Measurements from ENCODE around the gene MED26.
"Not testable (repeated sequence)": the region's sequence is repeated elsewhere in the genome, so short reads cannot be mapped to it uniquely, and the experiment has no call there.

Gene MED26, protein sequence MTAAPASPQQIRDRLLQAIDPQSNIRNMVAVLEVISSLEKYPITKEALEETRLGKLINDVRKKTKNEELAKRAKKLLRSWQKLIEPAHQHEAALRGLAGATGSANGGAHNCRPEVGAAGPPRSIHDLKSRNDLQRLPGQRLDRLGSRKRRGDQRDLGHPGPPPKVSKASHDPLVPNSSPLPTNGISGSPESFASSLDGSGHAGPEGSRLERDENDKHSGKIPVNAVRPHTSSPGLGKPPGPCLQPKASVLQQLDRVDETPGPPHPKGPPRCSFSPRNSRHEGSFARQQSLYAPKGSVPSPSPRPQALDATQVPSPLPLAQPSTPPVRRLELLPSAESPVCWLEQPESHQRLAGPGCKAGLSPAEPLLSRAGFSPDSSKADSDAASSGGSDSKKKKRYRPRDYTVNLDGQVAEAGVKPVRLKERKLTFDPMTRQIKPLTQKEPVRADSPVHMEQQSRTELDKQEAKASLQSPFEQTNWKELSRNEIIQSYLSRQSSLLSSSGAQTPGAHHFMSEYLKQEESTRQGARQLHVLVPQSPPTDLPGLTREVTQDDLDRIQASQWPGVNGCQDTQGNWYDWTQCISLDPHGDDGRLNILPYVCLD

DNA sequence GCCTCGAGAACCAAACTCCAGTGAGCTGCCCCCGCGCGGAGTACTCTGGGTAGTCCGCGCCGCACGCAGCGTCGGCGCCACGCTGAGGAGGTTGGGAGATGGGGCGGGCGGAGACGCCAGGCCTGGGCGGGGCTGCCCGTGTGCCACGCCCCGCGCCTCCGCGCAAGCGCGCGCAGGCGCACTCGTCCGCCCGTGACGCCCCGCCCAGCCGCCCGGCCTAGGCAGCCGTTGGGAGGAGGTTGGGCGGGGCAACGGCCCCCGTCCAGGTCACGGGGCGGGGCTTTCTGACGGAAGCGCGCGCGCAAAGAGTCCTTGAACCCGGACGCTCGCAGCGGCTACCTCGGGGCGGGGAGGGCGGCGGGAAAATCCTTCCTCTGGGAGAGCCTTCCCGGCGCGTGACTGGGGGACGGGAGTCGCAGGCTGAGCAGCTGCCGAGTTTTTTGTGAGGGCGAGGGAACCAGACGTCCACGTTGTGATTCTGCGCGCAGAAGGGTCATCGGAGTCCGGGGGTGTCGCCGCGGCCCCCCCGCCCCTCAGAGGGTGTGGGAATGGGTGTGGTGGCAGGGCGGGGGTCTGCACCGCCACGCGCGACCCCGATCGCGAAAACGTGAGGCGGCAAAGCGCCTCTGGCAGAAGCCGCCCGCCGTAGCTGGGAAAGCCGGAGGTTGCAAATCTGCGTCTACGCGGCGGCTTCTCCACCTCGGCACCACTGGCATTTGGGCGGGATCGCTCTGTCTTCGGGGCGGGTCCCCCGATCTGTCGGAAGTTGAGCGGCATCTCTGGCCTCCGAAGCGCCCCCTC, at the start of gene MED26:
Gene MED26 (minus strand): TSS at position 22 of the 801 bp plus-strand sequence. CDS start 261 bp downstream, outside the sequence.
- peak; percentile 89 to 96 for DNase-seq (ENCODE audit: low read depth in 2 of 2)

DNA sequence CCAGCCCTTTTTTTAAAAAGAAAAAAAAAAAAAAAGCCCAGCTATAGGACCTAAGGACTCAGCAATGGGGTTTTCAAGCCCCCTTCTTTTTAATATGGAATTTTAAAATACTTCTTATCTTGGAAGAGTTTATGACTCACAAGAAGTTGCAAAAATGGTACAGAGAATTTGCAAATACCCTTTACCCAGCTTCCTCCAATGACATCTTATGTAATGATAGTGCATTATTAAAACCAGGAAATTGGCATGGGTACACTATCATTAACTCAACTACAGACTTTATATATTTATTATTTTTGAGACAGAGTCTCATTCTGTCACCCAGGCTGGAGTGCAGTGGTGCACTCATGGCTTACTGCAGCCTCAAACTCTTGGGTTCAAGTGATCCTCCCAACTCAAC, 49.1 kb upstream of the MED26 start:
- DNase-seq (ENCODE audit: low read depth in 2 of 2) = no peak

DNA sequence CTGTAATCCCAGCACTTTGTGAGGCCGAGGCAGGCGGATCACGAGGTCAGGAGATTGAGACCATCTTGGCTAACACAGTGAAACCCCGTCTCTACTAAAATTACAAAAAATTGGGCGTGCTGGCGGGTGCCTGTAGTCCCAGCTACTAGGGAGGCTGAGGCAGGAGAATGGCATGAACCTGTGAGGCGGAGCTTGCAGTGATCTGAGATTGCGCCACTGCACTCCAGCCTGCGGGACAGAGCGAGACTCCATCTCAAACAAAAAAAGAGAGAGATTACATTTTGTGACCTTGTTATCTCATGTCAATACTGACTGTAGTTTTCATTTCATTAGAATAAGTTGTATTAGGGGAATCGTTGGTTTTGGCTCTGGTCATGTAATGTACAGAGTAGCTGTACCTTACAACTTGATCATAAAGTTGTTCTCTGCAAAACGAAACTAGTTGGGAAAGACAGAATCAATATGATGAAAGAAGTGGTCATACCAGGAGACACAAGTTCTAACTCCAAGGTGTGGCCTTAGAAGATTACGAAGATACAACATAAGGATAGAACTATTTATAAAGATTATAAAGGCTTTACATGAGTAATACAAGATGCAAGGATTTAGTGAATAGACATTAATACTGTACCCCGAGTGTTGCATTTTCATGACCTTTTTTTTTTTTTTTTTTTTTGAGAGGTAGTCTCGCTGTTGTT, 48.2 kb upstream of the MED26 start:
- no peak for DNase-seq (ENCODE audit: low read depth in 2 of 2)

DNA sequence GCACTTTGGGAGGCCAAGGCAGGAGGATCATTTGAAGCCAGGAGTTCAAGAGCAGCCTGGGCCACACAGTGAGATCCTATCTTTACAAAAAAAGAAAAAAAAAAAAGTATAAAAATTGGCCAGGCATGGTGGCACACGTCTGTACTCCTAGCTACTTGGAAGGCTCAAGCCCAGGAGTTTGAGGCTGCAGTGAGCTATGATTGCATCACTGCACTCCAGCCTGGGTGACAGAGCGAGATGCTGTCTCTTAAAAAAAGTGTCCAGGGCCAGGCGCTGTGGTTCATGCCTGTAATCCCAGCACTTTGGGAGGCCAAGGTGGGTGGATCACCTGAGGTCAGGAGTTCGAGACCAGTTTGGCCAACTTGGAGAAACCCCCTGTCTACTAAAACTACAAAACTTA, 45.8 kb upstream of the MED26 start:
- not testable (repeated sequence) for DNase-seq (ENCODE audit: low read depth in 2 of 2)

DNA sequence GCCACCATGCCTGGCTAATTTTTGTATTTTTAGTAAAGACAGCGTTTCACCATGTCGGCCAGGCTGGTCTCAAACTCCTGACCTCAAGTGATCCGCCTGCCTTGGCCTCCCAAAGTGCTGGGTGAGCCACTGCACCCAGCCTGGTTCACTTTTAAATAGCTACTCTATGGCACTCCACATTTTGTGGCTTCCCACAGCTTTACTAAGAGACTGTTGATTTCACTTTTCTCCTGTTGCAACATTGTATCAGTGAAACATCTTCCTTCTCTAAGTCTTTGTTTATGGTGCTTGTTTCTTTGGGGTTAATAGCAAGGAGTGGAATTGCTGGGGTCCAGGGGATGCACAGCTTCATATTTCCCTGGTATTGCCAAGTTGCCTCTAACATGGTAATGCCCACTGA, 45.2 kb upstream of the MED26 start:
- DNase-seq (ENCODE audit: low read depth in 2 of 2) = no peak

DNA sequence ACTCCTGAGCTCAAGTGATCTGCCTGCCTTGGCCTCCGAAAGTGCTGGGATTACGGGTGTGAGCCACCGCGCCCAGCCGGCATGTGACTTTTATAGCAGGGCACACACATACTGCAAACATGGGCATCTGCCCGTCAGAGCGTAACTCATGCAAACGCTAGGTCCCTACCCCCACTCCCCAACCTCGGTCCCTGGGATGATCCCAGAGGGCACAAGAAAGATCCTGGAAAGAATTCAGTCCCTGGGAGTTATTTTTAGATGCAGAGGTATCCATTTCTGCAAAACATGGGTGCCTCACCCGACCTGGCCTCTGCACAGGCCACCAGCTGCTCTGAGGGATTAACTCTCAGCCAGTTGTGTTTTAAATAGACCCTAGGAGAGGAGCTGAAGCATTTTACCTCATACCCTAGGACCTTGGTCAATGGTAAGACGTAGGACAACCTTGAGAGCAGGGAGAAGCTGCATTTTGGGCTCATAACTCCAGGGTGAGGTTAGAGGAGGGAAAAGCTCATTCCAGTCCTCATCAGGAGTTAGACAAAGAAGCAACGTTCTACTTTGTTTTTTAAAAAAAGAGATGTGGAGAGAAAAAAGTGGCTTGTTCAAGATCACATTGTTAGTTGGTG, 43.8 kb upstream of the MED26 start:
- DNase-seq (ENCODE audit: low read depth in 2 of 2) = no peak

DNA sequence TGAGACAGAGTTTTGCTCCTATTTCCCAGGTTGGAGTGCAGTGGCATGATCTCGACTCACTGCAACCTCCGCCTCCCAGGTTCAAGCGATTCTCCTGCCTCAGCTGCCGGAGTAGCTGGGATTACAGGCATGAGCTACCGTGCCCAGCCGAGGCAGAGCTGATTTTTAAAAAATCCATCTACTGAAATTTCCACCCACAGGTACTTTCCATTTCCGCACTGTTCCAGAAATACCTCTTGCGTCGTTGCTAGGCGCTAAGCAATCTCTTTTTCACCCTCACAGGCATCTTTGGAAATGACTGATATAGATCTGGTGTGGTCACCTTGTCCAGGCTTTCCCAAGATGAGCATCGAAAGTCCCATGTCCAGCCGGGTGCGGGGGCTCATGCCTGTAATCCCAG, 42.3 kb upstream of the MED26 start:
- no peak for DNase-seq (ENCODE audit: low read depth in 2 of 2)

DNA sequence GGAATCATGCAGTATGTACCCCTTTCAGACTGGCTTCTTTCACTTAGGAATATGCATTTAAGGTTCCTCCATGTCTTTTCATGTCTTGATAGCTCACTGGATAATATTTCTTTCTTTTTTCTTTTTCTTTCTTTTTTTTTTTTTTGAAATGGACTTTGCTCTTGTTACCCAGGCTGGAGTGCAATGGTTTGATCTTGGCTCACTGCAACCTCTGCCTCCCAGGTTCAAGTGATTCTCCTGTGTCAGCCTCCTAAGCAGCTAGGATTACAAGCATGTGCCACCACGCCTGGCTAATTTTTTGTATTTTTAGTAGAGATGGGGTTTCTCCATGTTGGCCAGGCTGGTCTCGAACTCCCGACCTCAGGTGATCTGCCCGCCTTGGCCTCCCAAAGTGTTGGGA, 40.7 kb upstream of the MED26 start:
- DNase-seq (ENCODE audit: low read depth in 2 of 2) = not testable (repeated sequence)

DNA sequence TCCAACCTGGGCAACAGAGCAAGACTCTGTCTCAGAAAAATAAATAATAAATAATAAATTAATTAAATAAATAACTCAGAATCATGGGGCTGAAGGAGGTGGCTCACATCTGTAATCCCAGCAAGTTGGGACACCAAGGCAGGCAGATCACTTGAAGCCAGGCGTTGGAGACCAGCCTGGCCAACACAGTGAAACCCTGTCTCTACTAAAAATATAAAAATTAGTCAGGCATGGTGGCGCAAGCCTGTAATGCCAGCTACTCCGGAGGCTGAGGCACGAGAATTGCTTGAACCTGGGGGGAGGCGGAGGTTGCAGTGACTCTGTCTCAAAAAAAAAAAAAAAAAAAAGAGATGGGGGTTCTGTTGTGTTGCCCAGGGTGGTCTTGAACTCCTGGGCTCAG, 40.2 kb upstream of the MED26 start:
- no peak for DNase-seq (ENCODE audit: low read depth in 2 of 2)

DNA sequence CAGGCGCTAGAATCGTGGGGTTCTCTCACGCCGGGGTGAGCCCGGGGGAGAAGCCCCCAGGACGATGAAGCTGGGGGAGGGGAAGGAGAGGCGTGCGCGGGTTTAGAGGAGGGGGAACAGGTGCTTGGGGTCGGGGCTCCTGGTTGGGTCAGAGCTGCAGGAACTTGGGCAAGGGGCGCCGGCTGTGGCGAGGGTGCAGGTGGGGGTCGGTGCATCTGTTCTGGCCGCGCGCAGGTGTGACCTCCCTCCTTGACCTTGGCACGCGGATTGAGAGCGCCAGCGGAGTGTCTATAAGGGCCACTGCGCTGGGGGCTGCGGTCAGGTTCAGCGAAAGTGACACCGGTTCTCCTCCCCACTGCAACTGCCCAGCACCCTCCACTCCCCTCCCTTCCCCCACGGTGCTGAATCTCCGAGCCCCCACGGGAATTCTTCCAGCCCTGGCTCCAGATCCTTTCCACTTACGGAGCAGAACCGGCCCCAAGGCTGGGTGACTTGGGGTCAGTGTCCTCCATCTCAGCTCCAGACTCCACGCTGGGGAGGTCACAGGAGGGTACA, 33.6 kb upstream of the MED26 start:
- DNase-seq (ENCODE audit: low read depth in 2 of 2) = no peak

DNA sequence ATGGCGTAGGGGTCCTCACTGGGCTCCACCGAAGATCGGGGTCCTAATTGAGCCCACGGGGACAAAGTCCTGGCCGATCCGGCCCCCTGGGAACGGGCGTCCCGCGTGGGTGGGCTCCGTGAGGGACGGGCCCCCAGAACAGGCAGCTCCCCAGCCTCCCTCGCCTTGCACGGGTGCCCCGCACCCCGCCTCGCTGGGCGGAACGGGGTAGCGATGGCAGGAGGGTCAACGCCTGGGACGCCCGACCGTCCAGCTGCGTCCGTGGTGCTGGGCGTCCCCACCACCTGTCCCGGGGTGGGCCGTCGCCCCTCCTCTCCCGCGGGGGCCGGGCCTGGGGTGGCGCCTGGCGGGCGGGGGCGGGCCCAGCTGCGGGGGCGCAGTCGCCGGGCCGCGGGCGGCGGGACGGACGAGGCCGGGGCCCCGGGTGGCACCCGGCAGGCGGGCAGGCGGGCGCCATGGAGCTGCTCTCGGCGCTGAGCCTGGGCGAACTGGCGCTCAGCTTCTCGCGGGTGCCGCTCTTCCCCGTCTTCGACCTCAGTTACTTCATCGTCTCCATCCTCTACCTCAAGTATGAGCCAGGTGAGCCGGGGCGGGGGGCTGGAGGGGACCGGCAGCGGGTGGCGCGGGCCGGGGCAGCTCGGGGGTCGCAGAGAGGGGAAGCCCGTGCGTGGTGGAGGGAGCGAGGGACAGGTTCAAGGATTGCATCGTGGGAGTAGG, 32.9 kb upstream of the MED26 start, which contains the start of gene TMEM38A:
Gene TMEM38A (plus strand): TSS at position 377 of the 717 bp plus-strand sequence. CDS start 79 bp downstream, at position 456.
- peak in 1 of 2 donors; percentile 9 for DNase-seq (ENCODE audit: low read depth in 2 of 2)

DNA sequence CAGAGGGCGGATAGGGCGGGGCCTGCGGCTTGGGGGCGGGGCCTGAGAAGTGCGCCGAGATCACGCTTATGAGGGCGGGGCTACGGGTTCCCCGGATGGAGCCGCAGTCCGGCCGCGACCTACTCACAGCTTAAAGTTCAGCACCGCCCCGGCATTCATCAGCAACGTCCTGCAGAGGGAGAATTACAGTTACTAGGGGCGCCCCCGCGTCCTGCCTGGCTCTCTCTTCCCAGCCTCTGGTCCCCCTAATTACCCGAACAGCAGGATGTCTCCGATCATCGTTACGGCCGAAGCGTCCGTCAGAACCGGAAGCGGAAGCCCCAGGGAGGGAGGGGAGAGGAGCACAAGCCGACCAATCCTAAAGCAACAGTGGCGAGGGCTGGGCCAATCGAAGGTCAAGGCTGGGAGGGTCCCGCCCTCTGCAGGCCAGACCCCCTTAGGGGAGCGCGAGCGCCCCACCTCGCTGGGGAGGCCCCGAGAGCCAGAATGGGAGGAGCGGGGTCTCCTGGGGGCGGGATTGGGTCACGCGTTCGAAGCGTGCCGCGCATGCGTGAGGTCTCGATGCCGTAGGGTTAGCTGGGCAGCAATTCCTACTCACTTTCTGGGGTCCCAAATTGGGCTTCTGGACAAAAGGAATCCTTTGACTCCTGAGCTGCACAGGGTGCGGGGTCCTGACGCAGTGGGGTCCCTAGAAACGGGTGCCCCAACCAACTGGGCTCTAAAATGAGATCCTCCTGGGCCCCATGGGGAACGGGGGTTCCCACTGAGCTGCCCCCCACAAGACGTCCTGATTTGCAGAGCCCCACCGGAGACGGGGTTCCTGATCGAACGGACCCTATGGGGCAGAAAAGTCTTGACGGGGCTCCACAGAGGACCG, 32.1 kb upstream of the MED26 start, which contains the start of gene SMIM7:
Gene SMIM7 (minus strand): TSS at position 313 of the 877 bp plus-strand sequence. CDS start 34 bp downstream, at position 279.
- DNase-seq (ENCODE audit: low read depth in 2 of 2) = peak; percentile 97 to 98

DNA sequence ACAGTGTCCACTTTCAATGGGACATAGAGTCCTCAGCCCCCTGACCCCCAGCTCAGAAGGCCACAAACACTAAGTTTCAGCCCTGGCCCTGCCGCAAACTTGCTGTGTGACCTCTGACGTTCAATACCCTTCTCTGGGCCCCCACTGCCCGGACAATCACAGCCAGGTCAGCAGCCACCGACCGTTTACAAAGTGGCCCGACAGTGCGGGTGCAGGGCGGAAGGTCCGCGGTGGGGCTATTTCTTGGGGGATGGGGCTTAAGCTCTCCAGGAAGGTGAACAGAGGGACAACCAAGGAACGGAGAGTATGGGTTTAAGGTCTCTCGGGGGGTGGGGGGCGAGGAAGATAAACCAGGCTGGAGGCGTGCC, 31.4 kb upstream of the MED26 start:
- DNase-seq (ENCODE audit: low read depth in 2 of 2) = no peak

DNA sequence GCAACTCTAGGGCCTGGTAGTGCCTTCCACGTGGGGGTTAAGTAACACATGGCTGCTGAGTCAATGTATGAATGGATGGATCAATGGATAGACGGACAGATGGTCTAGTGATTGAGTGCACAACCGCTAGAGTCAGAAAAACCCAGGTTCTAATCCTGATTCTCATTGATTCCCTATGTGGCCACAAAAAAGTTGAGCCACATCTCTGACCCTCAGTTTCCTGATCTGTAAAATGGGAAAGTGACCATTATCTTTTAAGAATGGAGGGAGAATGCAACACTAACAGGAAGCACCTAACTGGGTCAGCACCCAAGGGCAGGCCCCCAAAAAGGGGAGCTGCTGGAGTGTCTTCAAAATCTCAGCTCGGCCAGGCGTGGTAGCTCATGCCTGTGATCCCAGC, 29.4 kb upstream of the MED26 start:
- no peak for DNase-seq (ENCODE audit: low read depth in 2 of 2)

DNA sequence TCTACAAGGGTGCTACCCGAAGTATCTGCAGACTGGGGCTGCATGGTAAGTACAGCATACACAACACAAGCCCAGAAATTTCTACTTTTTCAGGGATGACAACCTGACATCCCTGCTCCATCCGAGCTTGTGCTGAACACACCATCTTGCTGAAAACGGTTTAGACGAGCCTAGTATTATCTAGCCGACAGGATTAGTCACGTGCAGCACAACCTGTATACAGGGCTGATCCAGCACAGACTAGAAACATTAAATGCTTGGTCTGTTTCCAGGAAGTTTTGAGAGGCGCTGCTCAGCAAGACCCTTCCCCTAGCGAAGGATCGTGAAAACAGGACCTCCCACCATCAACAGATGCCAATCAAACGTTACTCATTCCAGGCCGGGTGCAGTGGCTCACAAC, 27.7 kb upstream of the MED26 start:
- no peak for DNase-seq (ENCODE audit: low read depth in 2 of 2)

DNA sequence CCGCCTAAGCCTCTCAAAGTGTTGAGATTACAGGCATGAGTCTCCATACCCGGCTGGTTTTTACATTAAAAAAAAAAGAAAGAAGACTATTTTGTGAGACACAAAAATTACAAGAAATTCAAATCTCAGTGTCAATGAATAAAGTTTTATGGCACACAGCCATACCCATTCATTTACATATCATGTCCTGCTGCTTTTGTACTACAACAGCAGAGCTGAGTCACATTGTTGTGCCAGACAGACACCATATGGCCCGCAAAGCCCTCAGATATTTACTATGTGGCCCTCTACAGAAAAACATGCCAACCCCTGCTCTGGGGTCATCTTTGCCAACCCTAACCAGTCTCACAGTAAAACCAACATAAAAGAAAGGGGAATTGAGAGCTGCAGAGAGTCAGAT, 26.6 kb upstream of the MED26 start:
- DNase-seq (ENCODE audit: low read depth in 2 of 2) = no peak

DNA sequence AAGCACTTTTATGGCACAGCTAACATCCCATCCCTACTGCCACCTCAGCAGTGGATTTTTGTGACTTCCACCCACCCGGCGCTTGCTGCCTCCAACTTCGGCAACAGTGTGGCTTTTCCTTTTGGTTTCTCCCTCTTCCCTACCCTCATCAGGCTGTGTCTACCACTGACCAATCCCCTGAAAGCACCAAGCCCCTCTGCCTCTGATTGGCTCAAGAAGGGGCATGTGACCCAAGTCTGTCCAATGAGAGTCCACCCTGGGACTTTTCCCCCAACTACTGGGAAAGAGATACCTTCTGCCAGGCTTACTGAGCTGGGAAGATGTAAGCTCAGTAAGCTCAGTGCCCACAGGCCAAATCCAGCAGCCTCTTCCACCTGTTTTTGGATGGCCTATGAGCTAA, 26.1 kb upstream of the MED26 start:
- DNase-seq (ENCODE audit: low read depth in 2 of 2) = no peak

DNA sequence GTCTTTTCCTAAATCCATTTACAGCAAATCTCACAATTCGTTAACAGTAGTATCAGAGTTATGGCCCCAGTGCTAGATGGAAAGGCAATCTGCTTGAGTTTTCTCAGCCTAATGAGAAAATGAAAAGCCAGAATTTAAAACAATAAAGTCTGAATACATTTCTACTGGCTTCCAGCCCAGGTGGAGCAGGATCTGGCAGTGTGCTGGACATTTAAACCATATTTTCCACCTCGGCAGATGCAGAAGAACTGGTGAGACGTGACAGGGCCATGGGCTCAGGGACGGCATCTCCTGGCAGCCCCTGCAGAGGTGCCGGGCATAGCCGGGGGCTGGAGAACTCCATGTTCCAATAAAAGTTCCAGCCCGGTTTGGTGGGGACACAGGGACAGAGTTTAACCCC, 24.9 kb upstream of the MED26 start:
- DNase-seq (ENCODE audit: low read depth in 2 of 2) = no peak
